Adrenal gland (tissue), 12 donors: ENCODE measurements around the gene TLK1. TPM values are rescaled to one million over a fixed set of nuclear protein-coding genes. Genes with fewer than 3 reads are reported as not detected.

Source experiments
- DNase-seq, 7 donors: peaks; one replicate each; pipeline ENCODE4 v3.0.0-alpha.2; 2019 to 2020
- H3K27ac ChIP-seq, 5 donors: fragments of 200-600 bp; sonication (generic) in 4 of 5; 1 replicate in 3 of 5; 2 replicates in 2 of 5; pipeline versions ENCODE4 v1.5.1 to v1.8.0; 2016 to 2020; ENCODE audit warnings: mild to moderate bottlenecking in 1 of 5
- H3K27me3 ChIP-seq: fragments of 200-600 bp; 2 replicates; pipeline ENCODE4 v1.8.0; 2021
- H3K36me3 ChIP-seq, 2 donors: fragments of 200-600 bp; replicated peaks in 1 of 2; 1 replicate in 1 of 2; 2 replicates in 1 of 2; pipeline versions ENCODE4 v1.5.1 to v1.8.0; 2018 to 2022
- H3K4me1 ChIP-seq, 2 donors: fragments of 200-600 bp; replicated peaks in 1 of 2; 1 replicate in 1 of 2; 2 replicates in 1 of 2; pipeline versions ENCODE4 v1.5.1 to v1.8.0; 2018 to 2021
- H3K4me3 ChIP-seq, 4 donors: fragments of 200-600 bp; sonication (generic) in 3 of 4; one replicate each; pipeline ENCODE4 v1.5.1; 2016 to 2018
- H3K9me3 ChIP-seq, 3 donors: fragments of 200-600 bp; sonication (generic) in 1 of 3; replicated peaks in 1 of 3; 1 replicate in 2 of 3; 2 replicates in 1 of 3; pipeline versions ENCODE4 v1.5.1 to v1.8.0; 2016 to 2021
- POLR2A ChIP-seq, 2 donors: fragments of 450-650 bp; IDR thresholded peaks; one replicate each; pipeline ENCODE4 v1.6.1; 2017; ENCODE audit warnings: antibody characterized with exemption in 2 of 2, mild to moderate bottlenecking in 2 of 2, moderate library complexity in 1 of 2
- WGBS, 4 donors: extraction: QIAGEN DNeasy Blood & Tissue Kit in 2 of 4; methylation state at CpG; one replicate each; pipeline versions ENCODE4 v1.1.5 to v1.1.7; 2013 to 2017; 5-methylcytosine and 5-hydroxymethylcytosine counted together
- intact Hi-C, 2 donors: fragments of 100-400 bp; cut with DNase I; formaldehyde crosslinking; loops; one replicate each; pipeline versions ENCODE4 v1.14.1 to v1.15.0; 2022 to 2023
- polyA plus RNA-seq, 3 donors: library from polyadenylated mRNA; stranded (reverse); fragments of 200-250 nt in 2 of 3; fragments of 350-450 nt in 1 of 3; fragmentation: Illumina TruSeq in 1 of 3; extraction: RNeasy Lipid Tissue Mini Kit (QIAGEN cat#74804) in 1 of 3; gene quantifications; one replicate each; pipeline ENCODE4 v1.2.3, GENCODE V29; 2013 to 2014
- total RNA-seq, 9 donors: library from RNA; depleted of rRNA in 4 of 9; stranded (reverse); fragments of >200 nt in 4 of 9; fragments of 120-200 nt in 1 of 9; fragmentation: NEBNext Ultra II Directional in 1 of 9; extraction: Animal tissue kit (Norgen Biotek cat#: 25700) in 1 of 9; gene quantifications; one replicate each; pipeline versions ENCODE4 v1.1.0 to v1.2.4, GENCODE V29; 2013 to 2023
- TF ChIP-seq, protein P1 (sequence below), 6 experiments: fragments of 450-650 bp in 4 of 6; fragments of 200-600 bp in 2 of 6; sonication (generic) in 1 of 6; IDR thresholded peaks; 1 replicate in 5 of 6; 2 replicates in 1 of 6; pipeline versions ENCODE4 v1.5.1 to v1.8.0; 2016 to 2021; ENCODE audit warnings: antibody characterized with exemption in 6 of 6, mild to moderate bottlenecking in 2 of 6, moderate library complexity in 1 of 6
- donor health status: healthy with polysubstance abuse.
- donor health status: Bipolar disorder and iron deficiency.
- donor health status: DM: yes; HTN: yes; CAD: no.
- donor health status: DM: no; HTN: no; CAD: no.
- donor health status: DM: no; HTN: no; CAD: no.
- donor health status: DM: yes; HTN: yes; CAD: no.

TLK1 gene
- total and polyA plus RNA-seq, 12 donors, result 16.5 to 84.0 (median 47.3) TPM

- Histone ChIP-seq H3K36me3 (no peaks in the 10 kb centered on the region), H3K27me3 (no peaks in the 10 kb centered on the region), H3K4me3 (no peak overlapping the region), H3K9me3 (no peaks in the 10 kb centered on the region), H3K4me1 (no peaks in the 10 kb centered on the region), H3K27ac (no peak overlapping the region)
- 88 to 97% (median 92%) methylated on average over 1 of the region's 1 CpG for WGBS, 4 donors
- no peak for DNase-seq
- TF ChIP-seq POLR2A (IDR thresholded peaks at IDR 0.05), result no peak
- TF ChIP-seq, protein P1, sequence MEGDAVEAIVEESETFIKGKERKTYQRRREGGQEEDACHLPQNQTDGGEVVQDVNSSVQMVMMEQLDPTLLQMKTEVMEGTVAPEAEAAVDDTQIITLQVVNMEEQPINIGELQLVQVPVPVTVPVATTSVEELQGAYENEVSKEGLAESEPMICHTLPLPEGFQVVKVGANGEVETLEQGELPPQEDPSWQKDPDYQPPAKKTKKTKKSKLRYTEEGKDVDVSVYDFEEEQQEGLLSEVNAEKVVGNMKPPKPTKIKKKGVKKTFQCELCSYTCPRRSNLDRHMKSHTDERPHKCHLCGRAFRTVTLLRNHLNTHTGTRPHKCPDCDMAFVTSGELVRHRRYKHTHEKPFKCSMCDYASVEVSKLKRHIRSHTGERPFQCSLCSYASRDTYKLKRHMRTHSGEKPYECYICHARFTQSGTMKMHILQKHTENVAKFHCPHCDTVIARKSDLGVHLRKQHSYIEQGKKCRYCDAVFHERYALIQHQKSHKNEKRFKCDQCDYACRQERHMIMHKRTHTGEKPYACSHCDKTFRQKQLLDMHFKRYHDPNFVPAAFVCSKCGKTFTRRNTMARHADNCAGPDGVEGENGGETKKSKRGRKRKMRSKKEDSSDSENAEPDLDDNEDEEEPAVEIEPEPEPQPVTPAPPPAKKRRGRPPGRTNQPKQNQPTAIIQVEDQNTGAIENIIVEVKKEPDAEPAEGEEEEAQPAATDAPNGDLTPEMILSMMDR (IDR thresholded peaks at IDR 0.05), result no peak
- intact Hi-C loops, result no loop called here
Measured at GRCh38 chr2:171087547-171087946, 73.1 kb downstream of the TLK1 start.

- no peaks in the 10 kb centered on the region for H3K36me3 ChIP-seq
- no peaks in the 10 kb centered on the region for H3K27me3 ChIP-seq
- WGBS, 4 donors, result 42 to 49% (median 48%) methylated on average over 13 of the region's 13 CpGs
- H3K27ac ChIP-seq, result peak overlapping the region in 1 of 5 donors; percentile 2
- peak; percentile 39 to 81 (median 58) for DNase-seq
- peak overlapping the region in 1 of 4 donors; percentile 36 for H3K4me3 ChIP-seq
- H3K4me1 ChIP-seq, result no peaks in the 10 kb centered on the region
- intact Hi-C loops, result no loop called here
- TF ChIP-seq POLR2A (IDR thresholded peaks at IDR 0.05), result no peak
- TF ChIP-seq, protein P1 (IDR thresholded peaks at IDR 0.05), result peak; percentile 32 to 65 (median 58)
- H3K9me3 ChIP-seq, result no peaks in the 10 kb centered on the region
Measured at GRCh38 chr2:171086352-171087290, 74.1 kb downstream of the TLK1 start.

GRCh38 chr2:171084128-171084527, 76.6 kb downstream of the TLK1 start:
- TF ChIP-seq, protein P1 (IDR thresholded peaks at IDR 0.05), result no peak
- TF ChIP-seq POLR2A (IDR thresholded peaks at IDR 0.05), result no peak
- DNase-seq, result no peak
- Histone ChIP-seq H3K9me3 (no peaks in the 10 kb centered on the region), H3K36me3 (no peaks in the 10 kb centered on the region), H3K4me3 (no peak overlapping the region), H3K4me1 (no peaks in the 10 kb centered on the region), H3K27me3 (no peaks in the 10 kb centered on the region), H3K27ac (no peak overlapping the region)
- intact Hi-C loops, result no loop called here
- 65 to 81% (median 66%) methylated on average over 5 of the region's 5 CpGs for WGBS, 4 donors

DNA sequence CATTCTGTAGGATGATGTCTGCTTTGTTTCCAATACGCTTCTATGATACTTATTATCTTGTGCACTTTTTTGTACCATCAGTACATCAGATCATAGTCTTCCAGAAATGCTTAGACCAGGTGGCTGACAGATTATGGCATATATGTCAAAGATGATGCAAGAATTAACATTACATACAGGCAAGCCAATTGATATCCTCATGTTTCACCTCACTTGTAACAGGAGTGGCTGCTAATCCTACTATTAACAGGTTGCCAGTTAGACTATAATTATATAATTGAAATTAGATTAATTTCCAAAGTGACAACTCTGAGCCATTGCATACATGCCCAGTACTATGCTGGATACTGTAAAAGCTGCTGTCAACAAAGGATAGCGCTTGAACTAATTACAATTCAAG, 77.2 kb downstream of the TLK1 start:
- Histone ChIP-seq H3K4me3 (no peak overlapping the region), H3K27me3 (no peaks in the 10 kb centered on the region), H3K9me3 (no peaks in the 10 kb centered on the region), H3K36me3 (no peaks in the 10 kb centered on the region), H3K27ac (no peak overlapping the region), H3K4me1 (no peaks in the 10 kb centered on the region)
- no peak for TF ChIP-seq POLR2A (IDR thresholded peaks at IDR 0.05)
- TF ChIP-seq, protein P1 (IDR thresholded peaks at IDR 0.05), result no peak
- DNase-seq, result no peak
- intact Hi-C loops, result no loop called here
- WGBS, 4 donors, result 90 to 95% (median 92%) methylated on average over 2 of the region's 2 CpGs
